RCC 7860 (cell line): ENCODE measurements around the gene COL21A1.
"Not testable (repeated sequence)": the region's sequence is repeated elsewhere in the genome, so short reads cannot be mapped to it uniquely, and the experiment has no call there.

Experiments
- DNase-seq: peaks from one replicate; pipeline ENCODE4 v3.0.0-alpha.2; 2015; ENCODE audit warnings: low spot score
- FAIRE-seq: peaks from 2 replicates; lab custom pipeline; 2012; peaks lifted over from hg19 to GRCh38; lab: Jason Lieb, UNC

The COL21A1 gene

DNA sequence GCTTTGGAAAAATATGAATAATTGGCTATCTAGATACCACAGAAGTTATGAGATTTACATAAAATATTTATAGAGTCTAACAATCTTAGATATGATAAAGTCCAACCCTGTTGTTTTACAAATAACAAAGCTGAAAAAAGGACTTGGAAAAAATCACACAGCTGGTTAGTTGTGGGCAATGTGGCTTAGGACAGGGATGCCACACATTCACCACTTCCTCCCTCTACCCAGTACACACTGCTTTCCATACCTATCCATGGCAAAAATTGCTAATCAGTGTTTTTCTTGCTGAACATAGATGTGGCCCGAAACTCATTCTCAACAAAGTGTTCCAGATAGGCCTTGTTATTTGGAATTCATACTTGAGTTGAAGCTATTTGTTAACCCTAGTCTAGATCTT is 224.7 kb downstream of the COL21A1 start:
- DNase-seq (no peak), FAIRE-seq (no peak)

DNA sequence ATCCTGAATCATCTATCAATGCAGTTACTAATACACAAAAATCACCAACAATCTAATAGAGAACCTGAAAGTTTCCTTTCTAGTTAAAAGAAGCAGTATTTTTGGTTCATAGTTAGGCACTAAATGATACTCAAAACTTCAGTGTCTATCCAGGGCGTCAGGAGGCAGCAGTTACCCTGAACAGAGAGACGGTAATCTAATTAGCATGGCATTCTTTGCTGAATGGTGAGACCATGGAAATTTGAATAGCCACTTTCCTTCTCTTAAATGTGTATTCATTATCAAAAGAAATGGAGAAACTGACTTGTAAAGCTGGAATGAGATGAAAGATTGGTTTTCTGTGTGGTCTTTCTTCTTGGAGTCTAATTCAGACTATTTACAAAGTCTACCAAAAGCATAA is 225.4 kb downstream of the COL21A1 start:
- FAIRE-seq (no peak), DNase-seq (no peak)

- FAIRE-seq (no peak), DNase-seq (no peak)
Measured at GRCh38 chr6:56019973-56020372, 227.4 kb downstream of the COL21A1 start.

DNA sequence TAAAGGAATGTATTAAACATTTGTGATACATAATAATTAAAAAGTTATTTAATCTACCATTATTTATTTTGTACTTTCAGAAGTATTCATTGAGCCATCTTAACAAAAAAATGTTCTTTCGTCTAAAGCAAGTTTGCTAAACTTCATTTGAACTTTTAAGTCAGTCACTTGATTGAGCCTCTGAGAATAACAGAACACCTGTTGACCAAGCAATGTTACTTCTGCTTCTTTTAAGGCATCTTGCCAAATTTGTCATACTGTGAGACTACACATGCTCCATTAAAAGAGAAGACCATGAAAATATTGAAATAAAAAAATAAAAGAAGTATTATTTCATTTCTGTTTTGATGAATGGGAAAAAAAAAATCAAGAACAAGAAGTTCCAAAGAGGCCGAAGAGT is 230.2 kb downstream of the COL21A1 start:
- DNase-seq (no peak), FAIRE-seq (no peak)

DNA sequence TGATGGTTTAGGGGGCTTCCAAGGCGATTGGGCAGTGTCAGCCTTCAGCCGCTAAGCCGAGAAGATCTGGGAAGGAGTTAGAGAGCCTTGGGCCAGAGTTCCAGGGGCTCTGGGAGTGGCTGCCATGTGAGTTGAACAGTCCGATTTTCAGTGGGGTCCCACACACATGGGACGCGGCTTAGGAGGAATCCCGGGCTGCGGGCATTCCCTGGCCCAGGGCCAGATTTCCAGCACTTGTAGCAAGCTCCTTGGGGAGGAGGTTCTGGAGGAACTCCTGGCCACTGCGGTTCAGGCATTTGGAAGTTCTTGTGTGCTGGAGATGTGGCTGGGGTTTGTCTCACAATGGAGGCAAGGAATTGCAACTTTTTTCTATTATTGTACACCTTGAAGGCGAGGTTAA is 233.3 kb downstream of the COL21A1 start:
- not testable (repeated sequence) for FAIRE-seq, DNase-seq

DNA sequence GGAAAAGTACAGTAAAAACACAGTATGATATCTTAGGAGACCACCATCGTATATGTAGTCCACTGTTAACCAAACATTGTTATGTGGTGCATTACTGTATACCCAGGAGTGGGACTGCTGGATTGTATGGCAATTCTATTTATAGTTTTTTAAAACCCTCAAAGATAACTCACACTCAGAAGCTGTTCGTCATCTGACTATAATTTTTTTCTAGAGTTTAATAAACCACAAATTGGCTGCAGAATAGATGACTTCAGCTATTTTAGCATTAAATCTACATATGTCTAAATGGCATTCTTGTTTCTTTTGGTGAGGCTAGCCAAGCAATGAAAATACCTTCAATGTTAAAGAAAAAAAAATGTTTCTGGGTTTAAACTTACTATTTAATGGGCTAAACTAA is 237.7 kb downstream of the COL21A1 start:
- no peak for DNase-seq
- no peak for FAIRE-seq
